Psoas muscle (tissue), 8 donors: ENCODE data around the gene MCTP1. TPM values are rescaled to one million over a fixed set of nuclear protein-coding genes. Genes with fewer than 3 reads are reported as not detected.

Experiments used
- ATAC-seq, 4 donors: fragments of 200-7000 bp; cut with Tn5 transposase; one replicate each; pipeline ENCODE4 v1.9.1; 2020; ENCODE audit warnings: moderate library complexity in 3 of 4, mild to moderate bottlenecking in 2 of 4
- DNase-seq, 2 donors: peaks; one replicate each; pipeline ENCODE4 v3.0.0-alpha.2; 2020
- H3K27ac ChIP-seq: fragments of 200-600 bp; one replicate; pipeline ENCODE4 v1.8.0; 2022
- H3K27me3 ChIP-seq, 3 donors: fragments of 200-600 bp in 1 of 3; one replicate each; pipeline versions ENCODE4 v1.6.1 to v1.8.0; 2013 to 2022; ENCODE audit warnings: low read length in 2 of 3, mild to moderate bottlenecking in 2 of 3, moderate library complexity in 1 of 3; ENCODE audit not compliant: insufficient read depth in 3 of 3
- H3K36me3 ChIP-seq, 2 donors: fragments of 200-600 bp in 1 of 2; one replicate each; pipeline versions ENCODE4 v1.6.1 to v1.8.0; 2013 to 2022; ENCODE audit warnings: low read depth in 1 of 2, mild to moderate bottlenecking in 1 of 2, moderate library complexity in 1 of 2; ENCODE audit not compliant: insufficient read depth in 1 of 2
- H3K4me1 ChIP-seq: fragments of 200-600 bp; one replicate; pipeline ENCODE4 v1.8.0; 2022
- H3K4me3 ChIP-seq: fragments of 200-600 bp; one replicate; pipeline ENCODE4 v1.8.0; 2022; ENCODE audit warnings: mild to moderate bottlenecking
- H3K9me3 ChIP-seq: fragments of 200-600 bp; one replicate; pipeline ENCODE4 v1.8.0; 2022
- CTCF ChIP-seq: fragments of 200-600 bp; IDR thresholded peaks from one replicate; pipeline ENCODE4 v1.8.0; 2022; ENCODE audit warnings: antibody characterized with exemption
- WGBS, 3 donors: extraction: QIAGEN DNeasy Blood & Tissue Kit; methylation state at CpG; one replicate each; pipeline versions ENCODE4 v1.1.6 to v1.1.7; 2013; 5-methylcytosine and 5-hydroxymethylcytosine counted together
- intact Hi-C, 2 donors: fragments of 100-400 bp; cut with DNase I; formaldehyde crosslinking; loops; one replicate each; pipeline versions ENCODE4 v1.11.0 to v1.14.2; 2022
- polyA plus RNA-seq, 3 donors: library from polyadenylated mRNA; stranded (reverse); fragments of 200-250 nt; gene quantifications; one replicate each; pipeline ENCODE4 v1.2.3, GENCODE V29; 2013
- total RNA-seq, 4 donors: library from RNA; stranded (reverse); fragmentation: NEBNext Ultra II Directional in 2 of 4; extraction: Animal tissue kit (Norgen Biotek cat#: 25700) in 2 of 4; gene quantifications; one replicate each; pipeline versions ENCODE4 v1.2.1 to v1.2.4, GENCODE V29; 2021 to 2023
- donor health status: healthy with polysubstance abuse.
- donor health status: DM: no; HTN: no; CAD: no; lungs with moderate emphysema.
- donor health status: Bipolar disorder and iron deficiency.
- donor health status: healthy.
- donor health status: DM: yes; HTN: yes; CAD: no.
- donor health status: DM: no; HTN: no; CAD: no.
- donor health status: DM: no; HTN: no; CAD: no.
- donor health status: DM: yes; HTN: yes; CAD: no.

Gene MCTP1
- total and polyA plus RNA-seq, 7 donors: 1.4 to 8.8 (median 3.5) TPM

GRCh38 chr5:95107138-95107537 lies 177.8 kb downstream of the MCTP1 start:
- intact Hi-C loops: no loop called here
- Histone ChIP-seq H3K4me1 (no peaks in the 10 kb centered on the region), H3K36me3 (no peaks in the 10 kb centered on the region), H3K9me3 (no peaks in the 10 kb centered on the region), H3K4me3 (no peak overlapping the region), H3K27me3 (no peaks in the 10 kb centered on the region), H3K27ac (no peak overlapping the region)
- DNase-seq: no peak
- ATAC-seq: no peak
- WGBS, 3 donors: 82 to 89% (median 84%) methylated on average over 2 of the region's 2 CpGs
- no peak for TF ChIP-seq CTCF

- Histone ChIP-seq H3K27me3 (no peaks in the 10 kb centered on the region), H3K4me1 (no peaks in the 10 kb centered on the region), H3K36me3 (no peaks in the 10 kb centered on the region), H3K4me3 (no peak overlapping the region), H3K9me3 (no peaks in the 10 kb centered on the region), H3K27ac (no peak overlapping the region)
- no peak for TF ChIP-seq CTCF
- intact Hi-C loops: no loop called here
- DNase-seq: no peak
- WGBS, 3 donors: 89 to 100% (median 92%) methylated on average over 1 of the region's 1 CpG
- no peak for ATAC-seq
Measured at GRCh38 chr5:95105638-95106037, 179.3 kb downstream of the MCTP1 start.

- H3K9me3 ChIP-seq: no peaks in the 10 kb centered on the region
- H3K4me3 ChIP-seq: no peak overlapping the region
- TF ChIP-seq CTCF: no peak
- 85 to 100% (median 94%) methylated on average over 1 of the region's 1 CpG for WGBS, 3 donors
- H3K27ac ChIP-seq: no peak overlapping the region
- DNase-seq: no peak
- H3K36me3 ChIP-seq: no peaks in the 10 kb centered on the region
- ATAC-seq: no peak
- H3K4me1 ChIP-seq: no peaks in the 10 kb centered on the region
- H3K27me3 ChIP-seq: no peaks in the 10 kb centered on the region
- intact Hi-C loops: no loop called here
Measured at GRCh38 chr5:95102687-95103086, 182.2 kb downstream of the MCTP1 start.

GRCh38 chr5:95102080-95102479 lies 182.8 kb downstream of the MCTP1 start:
- intact Hi-C loops: no loop called here
- 20 to 50% (median 49%) methylated on average over 1 of the region's 1 CpG for WGBS, 3 donors
- no peak for DNase-seq
- Histone ChIP-seq H3K36me3 (no peaks in the 10 kb centered on the region), H3K27me3 (no peaks in the 10 kb centered on the region), H3K27ac (no peak overlapping the region), H3K4me3 (no peak overlapping the region), H3K4me1 (no peaks in the 10 kb centered on the region), H3K9me3 (no peaks in the 10 kb centered on the region)
- no peak for TF ChIP-seq CTCF
- no peak for ATAC-seq

- Histone ChIP-seq H3K36me3 (no peaks in the 10 kb centered on the region), H3K27me3 (no peaks in the 10 kb centered on the region), H3K27ac (no peak overlapping the region), H3K9me3 (no peaks in the 10 kb centered on the region), H3K4me1 (no peaks in the 10 kb centered on the region), H3K4me3 (no peak overlapping the region)
- ATAC-seq: no peak
- intact Hi-C loops: no loop called here
- TF ChIP-seq CTCF: no peak
- no peak for DNase-seq
- 90 to 93% (median 90%) methylated on average over 1 of the region's 1 CpG for WGBS, 3 donors
Measured at GRCh38 chr5:95100551-95100950, 184.3 kb downstream of the MCTP1 start.
